ENCODE data around the gene EOLA1.
"Not testable (repeated sequence)": the region's sequence is repeated elsewhere in the genome, so short reads cannot be mapped to it uniquely, and the experiment has no call there.

EOLA1 gene

DNA sequence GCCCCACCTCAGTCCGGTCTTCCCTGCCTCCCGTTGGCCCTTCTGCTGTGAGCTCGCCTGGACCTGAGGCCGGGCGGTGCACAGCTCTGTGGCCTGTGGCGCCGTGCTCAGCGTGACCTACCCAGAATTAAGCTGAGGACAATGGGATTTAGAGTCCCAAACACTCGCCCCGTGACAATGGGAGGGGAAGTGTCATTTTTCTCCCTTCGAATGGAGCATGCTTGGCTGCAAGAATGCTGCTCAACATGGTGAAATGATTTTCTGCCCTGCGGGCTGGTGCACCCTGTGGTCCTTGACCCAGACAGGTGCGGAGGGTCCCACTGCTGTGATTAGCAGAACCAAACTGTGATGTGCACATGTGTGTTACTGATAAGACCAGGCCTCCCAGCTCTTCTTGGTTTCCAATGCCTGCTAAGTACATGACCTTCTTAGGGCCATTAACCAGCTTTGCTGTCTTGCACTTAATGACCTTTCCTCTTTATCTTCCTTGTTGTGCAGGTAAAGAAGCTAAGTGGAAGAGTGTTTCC is 772 bp downstream of the EOLA1 start:
- ChIA-PET CTCF (no interaction called here), POLR2A (interaction anchor here (2.4 kb wide), 1 partner anchor 29 kb away, joined by 5 read pairs; no protein-coding TSS in a partner anchor)
- DNase-seq (ENCODE audit: extremely low spot score): no peak
- TF ChIP-seq FOXK2 (IDR thresholded peaks at IDR 0.05): no peak
- TF ChIP-seq ARNT (IDR thresholded peaks at IDR 0.05): no peak
- no peak for TF ChIP-seq CTBP1 (IDR thresholded peaks at IDR 0.05; ENCODE audit: borderline replicate concordance)
- no peak for TF ChIP-seq HDGF (IDR thresholded peaks at IDR 0.05; ENCODE audit: borderline replicate concordance)
- TF ChIP-seq SP1 (IDR thresholded peaks at IDR 0.05): no peak
- no peak for TF ChIP-seq BHLHE40 (IDR thresholded peaks at IDR 0.05; ENCODE audit: borderline replicate concordance)
- no peak for TF ChIP-seq SUZ12 (IDR thresholded peaks at IDR 0.05)
- no peak for TF ChIP-seq NFRKB (IDR thresholded peaks at IDR 0.05)
- TF ChIP-seq, protein P1, sequence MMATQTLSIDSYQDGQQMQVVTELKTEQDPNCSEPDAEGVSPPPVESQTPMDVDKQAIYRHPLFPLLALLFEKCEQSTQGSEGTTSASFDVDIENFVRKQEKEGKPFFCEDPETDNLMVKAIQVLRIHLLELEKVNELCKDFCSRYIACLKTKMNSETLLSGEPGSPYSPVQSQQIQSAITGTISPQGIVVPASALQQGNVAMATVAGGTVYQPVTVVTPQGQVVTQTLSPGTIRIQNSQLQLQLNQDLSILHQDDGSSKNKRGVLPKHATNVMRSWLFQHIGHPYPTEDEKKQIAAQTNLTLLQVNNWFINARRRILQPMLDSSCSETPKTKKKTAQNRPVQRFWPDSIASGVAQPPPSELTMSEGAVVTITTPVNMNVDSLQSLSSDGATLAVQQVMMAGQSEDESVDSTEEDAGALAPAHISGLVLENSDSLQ (IDR thresholded peaks at IDR 0.05): no peak
- no peak for TF ChIP-seq ELF4 (IDR thresholded peaks at IDR 0.05)
- no peak for TF ChIP-seq FOXA1 (IDR thresholded peaks at IDR 0.05)
- no peak for TF ChIP-seq ZNF384 (IDR thresholded peaks at IDR 0.05)
- no peak for TF ChIP-seq FOXM1 (IDR thresholded peaks at IDR 0.05; ENCODE audit: borderline replicate concordance)
- TF ChIP-seq TARDBP (IDR thresholded peaks at IDR 0.05): no peak
- TF ChIP-seq L3MBTL2 (conservative IDR thresholded peaks at IDR 0.05): no peak
- no peak for TF ChIP-seq LEF1 (IDR thresholded peaks at IDR 0.05; ENCODE audit: borderline replicate concordance)

DNA sequence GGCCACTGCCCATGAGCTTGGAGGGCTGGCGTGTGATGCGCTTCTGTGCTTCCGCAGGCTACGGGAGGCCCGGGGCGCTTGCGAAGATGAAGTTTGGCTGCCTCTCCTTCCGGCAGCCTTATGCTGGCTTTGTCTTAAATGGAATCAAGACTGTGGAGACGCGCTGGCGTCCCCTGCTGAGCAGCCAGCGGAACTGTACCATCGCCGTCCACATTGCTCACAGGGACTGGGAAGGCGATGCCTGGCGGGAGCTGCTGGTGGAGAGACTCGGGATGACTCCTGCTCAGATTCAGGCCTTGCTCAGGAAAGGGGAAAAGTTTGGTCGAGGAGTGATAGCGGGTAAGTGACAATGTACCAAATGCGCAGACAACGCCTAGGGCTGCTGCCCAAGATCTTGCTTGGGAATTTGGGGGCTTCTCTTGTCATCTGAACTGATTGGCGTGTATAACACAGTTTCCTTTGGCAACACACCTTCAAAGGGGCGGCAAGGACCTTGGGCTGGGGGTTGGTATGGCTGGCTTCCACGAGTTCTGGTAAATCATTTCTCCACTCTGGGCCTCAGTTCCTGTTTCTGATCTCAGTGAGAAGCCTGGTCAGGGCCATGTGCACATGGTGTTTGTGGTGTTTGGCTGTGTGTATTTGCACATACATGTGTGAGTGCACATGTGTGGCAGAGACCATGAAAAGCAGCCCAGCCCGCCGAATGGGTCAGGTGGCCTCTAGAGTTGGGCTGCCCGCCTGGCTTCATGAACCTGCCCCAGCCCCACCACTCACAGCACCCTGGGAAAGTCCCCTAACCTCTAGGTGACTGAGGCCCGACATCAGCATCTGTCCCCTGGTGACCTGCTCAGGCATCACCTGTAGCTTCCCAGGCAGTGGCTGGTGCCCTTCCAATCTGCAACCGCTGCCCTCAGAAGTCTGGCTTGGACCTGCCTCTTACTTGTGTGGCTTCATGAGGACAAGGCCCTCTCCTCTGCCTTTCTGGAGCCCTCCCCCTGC is 5.0 kb downstream of the EOLA1 start:
- CTCF ChIA-PET; POLR2A ChIA-PET; DNase-seq (ENCODE audit: extremely low spot score): not testable (repeated sequence)

DNA sequence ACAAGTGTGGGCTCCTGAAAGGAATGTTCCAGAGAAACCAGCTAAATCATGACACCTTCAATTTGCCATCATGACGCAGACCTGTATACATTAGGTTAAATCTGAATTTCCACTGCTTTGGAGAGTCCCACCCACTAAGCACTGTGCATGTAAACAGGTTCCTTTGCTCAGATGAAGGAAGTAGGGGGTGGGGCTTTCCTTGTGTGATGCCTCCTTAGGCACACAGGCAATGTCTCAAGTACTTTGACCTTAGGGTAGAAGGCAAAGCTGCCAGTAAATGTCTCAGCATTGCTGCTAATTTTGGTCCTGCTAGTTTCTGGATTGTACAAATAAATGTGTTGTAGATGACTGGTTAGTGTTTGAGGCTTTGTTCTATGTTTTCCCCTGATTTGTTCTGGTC is 6.2 kb downstream of the EOLA1 start:
- CTCF ChIA-PET; DNase-seq (ENCODE audit: extremely low spot score); POLR2A ChIA-PET: not testable (repeated sequence)

DNA sequence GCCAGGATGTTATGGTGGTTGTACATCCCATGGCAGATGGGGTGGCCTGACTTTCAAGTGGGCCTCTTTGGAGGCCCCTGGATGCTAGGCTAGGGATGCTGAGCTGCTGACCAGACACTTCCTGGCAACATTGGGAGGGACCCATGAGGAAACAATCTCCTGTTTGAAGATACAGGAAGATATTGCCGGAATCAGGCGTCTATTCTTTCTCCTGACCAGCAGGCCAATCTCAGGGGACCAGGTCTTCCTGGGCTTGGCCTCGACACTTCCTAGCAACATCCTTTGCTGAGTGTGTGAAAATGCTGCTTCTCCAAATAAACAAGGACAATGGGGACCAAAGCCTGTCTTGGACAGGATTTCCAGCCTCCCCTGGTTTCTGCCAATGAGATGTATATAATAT is 7.0 kb downstream of the EOLA1 start:
- POLR2A ChIA-PET; CTCF ChIA-PET; DNase-seq (ENCODE audit: extremely low spot score): not testable (repeated sequence)

DNA sequence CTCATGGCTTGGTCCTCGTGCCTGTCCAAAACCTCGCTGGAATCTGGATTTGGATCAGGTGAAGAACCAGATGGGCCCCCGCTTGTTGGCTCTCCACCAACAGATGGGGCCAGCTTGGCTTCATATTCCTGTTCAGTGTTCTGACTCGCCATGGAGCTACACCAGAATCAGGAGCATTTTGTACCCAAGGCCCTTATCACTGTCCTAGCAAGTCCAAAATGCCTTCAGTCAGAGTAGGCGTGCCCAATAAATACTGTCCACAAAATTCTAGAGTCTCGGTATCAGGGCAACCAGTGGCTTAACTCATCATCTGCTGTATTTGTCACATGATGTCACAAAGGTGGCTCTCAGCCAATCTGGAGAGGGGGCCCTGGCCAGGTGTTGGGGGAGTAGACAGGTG is 8.9 kb downstream of the EOLA1 start, which contains the start of gene HSFX3:
Gene HSFX3 (minus strand): TSS at position 224 of the 400 bp plus-strand sequence. CDS start 72 bp downstream, at position 152.
- DNase-seq (ENCODE audit: extremely low spot score); POLR2A ChIA-PET; CTCF ChIA-PET: not testable (repeated sequence)

DNA sequence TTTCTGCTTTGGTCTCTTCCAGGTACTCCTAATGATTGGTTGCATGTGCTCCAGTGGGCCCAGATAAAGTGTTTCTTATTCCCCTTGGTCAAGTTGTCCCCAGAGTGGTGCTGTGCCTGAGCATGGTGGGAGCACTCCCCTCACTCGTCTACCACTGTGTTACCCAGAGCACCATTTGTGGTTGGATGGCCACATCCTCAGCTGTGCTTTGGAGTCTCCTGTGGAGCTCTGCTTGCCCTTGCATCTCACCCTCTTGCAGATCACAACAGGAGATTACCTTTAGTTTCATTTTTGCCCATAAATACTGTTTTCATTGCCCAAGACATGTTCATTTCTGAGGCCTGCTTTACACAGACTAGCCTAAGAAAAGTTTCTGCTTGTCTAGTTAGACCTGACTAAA is 9.6 kb downstream of the EOLA1 start:
- POLR2A ChIA-PET; DNase-seq (ENCODE audit: extremely low spot score); CTCF ChIA-PET: not testable (repeated sequence)

DNA sequence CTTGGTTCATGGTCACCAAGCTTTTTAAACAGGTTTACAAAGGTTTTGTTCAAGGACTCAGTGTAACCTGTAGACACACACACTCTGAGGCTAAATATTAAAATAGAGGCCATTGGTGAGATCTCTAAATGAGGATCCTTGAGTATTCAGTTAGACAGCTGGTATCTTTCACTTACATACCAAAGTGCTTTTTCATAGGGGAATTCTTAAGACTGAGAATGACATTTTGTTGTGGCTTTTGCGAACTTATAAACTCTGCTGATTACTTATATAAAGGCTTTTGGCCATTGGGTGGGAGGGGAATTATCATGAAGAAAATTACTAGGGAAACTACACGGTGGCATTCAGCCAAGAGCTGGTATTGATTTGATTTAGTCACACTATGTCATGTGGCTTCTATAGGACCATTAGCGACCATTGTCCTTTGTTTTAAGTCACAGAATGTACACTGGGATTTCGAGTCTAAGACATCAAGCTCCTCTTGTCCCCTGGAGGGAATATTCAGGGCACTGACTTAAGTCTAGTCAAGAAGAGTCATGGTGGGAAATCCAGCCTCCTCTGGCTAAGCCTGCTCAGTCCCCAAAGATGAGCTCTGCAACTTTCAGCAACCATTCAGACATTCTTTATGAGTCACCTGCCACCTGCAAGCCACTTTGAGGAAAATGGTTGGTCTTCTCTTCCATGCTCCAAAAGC is 10.6 kb downstream of the EOLA1 start:
- CTCF ChIA-PET; POLR2A ChIA-PET; DNase-seq (ENCODE audit: extremely low spot score): not testable (repeated sequence)

DNA sequence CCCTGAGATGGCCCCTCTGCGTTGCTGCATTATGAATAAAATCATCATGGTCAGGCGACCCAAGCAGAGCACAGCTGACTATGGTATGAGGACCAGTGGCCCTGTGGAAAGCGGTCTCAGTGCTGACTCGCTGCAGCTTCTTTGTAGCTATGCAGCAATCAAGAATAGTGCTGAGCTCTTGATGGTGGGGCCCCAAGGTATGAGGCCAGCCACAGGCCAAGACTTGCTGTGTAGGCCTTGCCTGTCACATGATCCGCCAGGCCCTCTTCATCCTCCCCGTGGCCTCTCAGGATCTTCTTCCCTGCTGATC is 11.1 kb downstream of the EOLA1 start:
- POLR2A ChIA-PET; DNase-seq (ENCODE audit: extremely low spot score); CTCF ChIA-PET: not testable (repeated sequence)

DNA sequence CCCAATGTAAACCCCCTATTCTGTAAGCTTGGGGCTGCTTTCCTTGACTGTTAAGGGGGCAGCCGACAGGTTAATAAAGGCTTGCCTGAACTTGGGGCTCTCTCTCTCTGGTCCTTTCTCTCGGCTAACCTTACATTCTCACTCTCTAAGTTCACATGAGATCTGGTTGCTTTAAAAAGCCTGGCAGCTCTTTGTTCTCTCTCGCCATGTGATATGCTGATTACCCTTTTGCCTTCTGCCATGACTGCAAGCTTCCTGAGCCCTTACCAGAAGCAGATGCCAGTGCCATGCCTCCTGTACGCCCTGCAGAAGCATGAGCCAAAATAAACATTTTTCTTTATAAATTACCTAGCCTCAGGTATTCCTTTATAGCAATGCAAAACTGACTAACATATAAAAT is 14.4 kb downstream of the EOLA1 start:
- POLR2A ChIA-PET; DNase-seq (ENCODE audit: extremely low spot score); CTCF ChIA-PET: not testable (repeated sequence)

DNA sequence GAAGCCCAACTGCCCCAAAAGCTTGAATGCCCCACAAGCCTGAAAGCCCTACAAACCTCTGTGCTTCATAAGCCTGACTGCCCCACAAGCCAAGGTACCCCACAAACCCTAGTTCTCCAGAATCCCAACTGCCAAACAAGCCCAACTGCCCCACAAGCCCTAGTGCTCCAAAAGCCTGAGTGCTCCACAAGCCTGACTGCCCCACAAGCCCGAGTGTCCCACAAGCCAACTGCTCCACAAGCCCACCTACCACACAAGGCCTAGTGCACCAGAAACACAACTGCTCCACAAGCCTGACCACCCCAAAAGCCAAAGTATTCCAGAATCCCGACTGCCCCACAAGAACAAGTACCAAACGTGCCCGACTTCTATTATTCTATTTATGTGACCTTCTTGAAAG is 22.5 kb downstream of the EOLA1 start:
- TF ChIP-seq CTBP1 (IDR thresholded peaks at IDR 0.05; ENCODE audit: borderline replicate concordance) (no peak), ARNT (IDR thresholded peaks at IDR 0.05) (no peak), LEF1 (IDR thresholded peaks at IDR 0.05; ENCODE audit: borderline replicate concordance) (no peak), BHLHE40 (IDR thresholded peaks at IDR 0.05; ENCODE audit: borderline replicate concordance) (no peak), NFRKB (IDR thresholded peaks at IDR 0.05) (no peak), TARDBP (IDR thresholded peaks at IDR 0.05) (no peak), FOXA1 (IDR thresholded peaks at IDR 0.05) (no peak), FOXK2 (IDR thresholded peaks at IDR 0.05) (no peak), SUZ12 (IDR thresholded peaks at IDR 0.05) (no peak), FOXM1 (IDR thresholded peaks at IDR 0.05; ENCODE audit: borderline replicate concordance) (no peak), L3MBTL2 (conservative IDR thresholded peaks at IDR 0.05) (no peak), HDGF (IDR thresholded peaks at IDR 0.05; ENCODE audit: borderline replicate concordance) (no peak), SP1 (IDR thresholded peaks at IDR 0.05) (no peak), ZNF384 (IDR thresholded peaks at IDR 0.05) (no peak), ELF4 (IDR thresholded peaks at IDR 0.05) (no peak)
- TF ChIP-seq, protein P1 (IDR thresholded peaks at IDR 0.05): no peak
- POLR2A ChIA-PET: no interaction called here
- DNase-seq (ENCODE audit: extremely low spot score): no peak
- CTCF ChIA-PET: no interaction called here

Data from HEK293T (cell line).